Activated CD4-positive, alpha-beta T cell treated with anti-CD3 and anti-CD28 coated beads, Interleukin-2, amount 10 ng/mL, durations not matched to agents 7 days and 5 days (primary cell): ENCODE data around the gene ASMTL. TPM values are rescaled to one million over a fixed set of nuclear protein-coding genes. Genes with fewer than 3 reads are reported as not detected.
A peak's percentile ranks its signal among the peaks of the same experiment; 100 is the strongest.
"Not testable (repeated sequence)": the region's sequence is repeated elsewhere in the genome, so short reads cannot be mapped to it uniquely, and the experiment has no call there.

Experiments
- CTCF ChIA-PET: fragments of 350-600 bp; sonication (Branson Sonifier 250); formaldehyde crosslinking; loops from one replicate; lab custom pipeline; 2021; ENCODE audit warnings: antibody characterized with exemption; lab: Charles Lee
- POLR2A ChIA-PET: fragments of 350-600 bp; sonication (Branson Sonifier 250); formaldehyde crosslinking; loops from one replicate; lab custom pipeline; 2021; ENCODE audit warnings: antibody characterized with exemption; lab: Charles Lee
- DNase-seq: peaks from one replicate; pipeline ENCODE4 v3.0.0-alpha.2; 2020
- H3K27ac Mint-ChIP-seq: one replicate; pipeline ENCODE4 v1.8.0; 2021; ENCODE audit warnings: mild to moderate bottlenecking, moderate library complexity, mixed read lengths
- H3K27me3 Mint-ChIP-seq: one replicate; pipeline ENCODE4 v1.8.0; 2021; ENCODE audit warnings: mixed read lengths
- H3K36me3 Mint-ChIP-seq: one replicate; pipeline ENCODE4 v1.8.0; 2021; ENCODE audit warnings: low read depth, mixed read lengths
- H3K4me1 Mint-ChIP-seq: one replicate; pipeline ENCODE4 v1.8.0; 2021; ENCODE audit warnings: mixed read lengths
- H3K4me3 Mint-ChIP-seq: one replicate; pipeline ENCODE4 v1.8.0; 2021; ENCODE audit warnings: mild to moderate bottlenecking, moderate library complexity, mixed read lengths
- H3K9me3 Mint-ChIP-seq: one replicate; pipeline ENCODE4 v1.8.0; 2021; ENCODE audit warnings: mixed read lengths
- total RNA-seq, 2 experiments: library from RNA; stranded (reverse); gene quantifications; one replicate each; pipeline ENCODE4 v1.2.3, GENCODE V29; 2021

The ASMTL gene
- total RNA-seq, 2 experiments from 2014 or later = 30.7 to 33.9 TPM

- ChIA-PET POLR2A (no interaction called here), CTCF (no interaction called here)
- Mint-ChIP-seq H3K36me3 (peaks cover 75% of the 10 kb centered on the region), H3K4me1 (peaks cover 54% of the 10 kb centered on the region), H3K27ac (peak overlapping the region; percentile 57), H3K9me3 (peaks cover 10% of the 10 kb centered on the region), H3K27me3 (no peaks in the 10 kb centered on the region), H3K4me3 (no peak overlapping the region)
- DNase-seq = peak; percentile 5
Observed at GRCh38 chrX:1488141-1488540, 35.4 kb upstream of the ASMTL start.

DNA sequence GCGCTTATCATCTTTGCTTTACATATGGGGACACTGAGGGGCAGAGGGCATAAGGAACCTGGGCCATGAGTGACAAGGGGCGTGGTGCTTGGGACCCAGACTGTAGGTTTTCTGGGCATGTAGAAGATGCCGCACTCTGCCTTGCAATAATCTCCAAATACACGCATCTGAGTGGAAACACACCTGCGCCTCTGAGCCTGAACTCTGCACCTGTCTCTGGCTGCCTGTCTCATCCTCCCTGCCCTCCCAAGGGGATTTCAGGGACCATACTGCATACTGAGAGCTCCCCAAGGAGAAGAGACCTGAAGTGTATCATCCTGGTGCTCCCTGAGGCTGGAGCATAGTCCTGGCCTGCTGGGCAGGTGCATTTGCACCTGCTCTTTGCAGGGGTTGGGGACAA, 34.7 kb upstream of the ASMTL start:
- peaks cover 52% of the 10 kb centered on the region for H3K4me1 Mint-ChIP-seq
- ChIA-PET POLR2A (no interaction called here), CTCF (no interaction called here)
- no peaks in the 10 kb centered on the region for H3K27me3 Mint-ChIP-seq
- H3K9me3 Mint-ChIP-seq = peaks cover 10% of the 10 kb centered on the region
- H3K36me3 Mint-ChIP-seq = peaks cover 76% of the 10 kb centered on the region
- H3K4me3 Mint-ChIP-seq = no peak overlapping the region
- no peak overlapping the region for H3K27ac Mint-ChIP-seq
- DNase-seq = peak; percentile 3

DNA sequence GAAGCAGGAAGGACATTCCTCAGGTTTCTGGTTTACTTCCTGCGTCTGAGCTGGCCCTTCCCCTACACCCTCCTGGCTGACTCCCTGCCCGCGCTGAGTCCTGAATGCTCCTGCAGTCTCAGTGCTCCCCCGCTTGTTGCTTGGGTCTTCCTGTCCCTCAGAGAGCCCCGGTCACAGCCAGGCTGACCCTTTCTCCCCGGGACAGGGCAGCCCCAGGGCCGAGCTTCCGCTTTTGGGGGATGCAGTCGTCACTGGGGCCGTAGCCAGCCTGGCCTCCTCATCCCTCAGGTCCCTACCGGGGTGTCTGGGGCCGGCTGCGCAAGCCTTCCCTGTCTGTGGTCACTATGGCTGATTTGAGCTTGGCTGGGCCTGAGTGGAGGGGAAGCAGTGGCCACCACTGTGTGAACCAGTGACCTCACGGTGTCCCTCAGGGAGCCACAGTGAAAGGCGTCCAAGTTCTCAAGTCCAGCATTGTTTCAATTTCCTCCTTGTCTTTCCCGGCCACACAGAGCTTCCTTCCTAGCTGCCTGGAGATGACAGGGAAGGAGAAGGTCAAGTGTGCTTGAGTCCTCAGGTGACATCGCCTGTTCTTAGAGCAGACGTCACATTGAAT, 34.1 kb upstream of the ASMTL start:
- peaks cover 77% of the 10 kb centered on the region for H3K36me3 Mint-ChIP-seq
- peak overlapping the region; percentile 46 for H3K27ac Mint-ChIP-seq
- CTCF ChIA-PET = no interaction called here
- peaks cover 10% of the 10 kb centered on the region for H3K9me3 Mint-ChIP-seq
- POLR2A ChIA-PET = no interaction called here
- no peak overlapping the region for H3K4me3 Mint-ChIP-seq
- H3K27me3 Mint-ChIP-seq = no peaks in the 10 kb centered on the region
- DNase-seq = no peak
- peaks cover 52% of the 10 kb centered on the region for H3K4me1 Mint-ChIP-seq

GRCh38 chrX:1486177-1486576, 33.5 kb upstream of the ASMTL start:
- DNase-seq = no peak
- Mint-ChIP-seq H3K27ac (peak overlapping the region; percentile 46), H3K27me3 (no peaks in the 10 kb centered on the region), H3K36me3 (peaks cover 76% of the 10 kb centered on the region), H3K4me1 (peaks cover 54% of the 10 kb centered on the region), H3K4me3 (no peak overlapping the region), H3K9me3 (peaks cover 4% of the 10 kb centered on the region)
- ChIA-PET POLR2A (no interaction called here), CTCF (no interaction called here)

- Mint-ChIP-seq H3K27ac (no peak overlapping the region), H3K27me3 (no peaks in the 10 kb centered on the region), H3K4me1 (peaks cover 64% of the 10 kb centered on the region), H3K9me3 (peaks cover 4% of the 10 kb centered on the region), H3K4me3 (no peak overlapping the region), H3K36me3 (peaks cover 80% of the 10 kb centered on the region)
- POLR2A ChIA-PET = no interaction called here
- CTCF ChIA-PET = no interaction called here
- DNase-seq = peak; percentile 5
Observed at GRCh38 chrX:1485033-1485432, 32.3 kb upstream of the ASMTL start.

DNA sequence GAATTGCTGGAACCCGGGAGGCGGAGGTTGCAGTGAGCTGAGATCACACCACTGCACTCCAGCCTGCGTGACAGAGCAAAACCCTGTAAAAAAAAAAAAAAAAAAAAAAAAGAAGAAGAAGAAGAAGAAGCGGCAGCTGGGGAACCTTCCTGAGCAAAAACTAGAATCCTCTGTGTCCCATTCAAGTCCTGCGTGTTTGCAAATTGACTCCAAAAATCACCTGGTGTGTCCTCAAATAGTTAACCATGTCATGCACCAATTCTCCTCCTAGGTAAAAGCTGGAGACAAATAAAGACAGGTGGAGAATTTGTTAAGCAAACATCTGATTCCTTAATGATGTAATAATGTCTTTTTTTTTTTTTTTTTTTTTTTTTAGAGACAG, 31.9 kb upstream of the ASMTL start:
- Mint-ChIP-seq H3K27me3 (no peaks in the 10 kb centered on the region), H3K4me1 (peaks cover 68% of the 10 kb centered on the region), H3K9me3 (peaks cover 8% of the 10 kb centered on the region), H3K4me3 (no peak overlapping the region), H3K27ac (peak overlapping the region; percentile 89), H3K36me3 (peaks cover 84% of the 10 kb centered on the region)
- ChIA-PET CTCF (no interaction called here), POLR2A (no interaction called here)
- peak; percentile 5 for DNase-seq

- CTCF ChIA-PET = no interaction called here
- peak; percentile 9 for DNase-seq
Observed at GRCh38 chrX:1483843-1484637, 31.3 kb upstream of the ASMTL start.

DNA sequence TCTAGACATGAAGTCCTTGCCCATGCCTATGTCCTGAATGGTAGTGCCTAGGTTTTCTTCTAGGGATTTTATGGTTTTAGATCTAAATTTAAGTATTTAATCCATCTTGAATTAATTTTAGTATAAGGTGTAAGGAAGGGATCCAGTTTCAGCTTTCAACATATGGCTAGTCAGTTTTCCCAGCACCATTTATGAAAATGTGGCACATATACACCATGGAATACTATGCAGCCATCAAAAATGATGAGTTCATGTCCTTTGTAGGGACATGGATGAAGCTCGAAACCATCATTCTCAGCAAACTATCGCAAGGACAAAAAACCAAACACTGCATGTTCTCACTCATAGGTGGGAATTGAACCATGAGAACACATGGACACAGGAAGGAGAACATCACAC, 29.8 kb upstream of the ASMTL start:
- Mint-ChIP-seq H3K4me1 (peaks cover 79% of the 10 kb centered on the region), H3K27ac (peak overlapping the region; percentile 97), H3K9me3 (peaks cover 15% of the 10 kb centered on the region), H3K36me3 (peaks cover 84% of the 10 kb centered on the region), H3K4me3 (peak overlapping the region; percentile 75)
- H3K27me3 Mint-ChIP-seq, DNase-seq, CTCF ChIA-PET, POLR2A ChIA-PET: not testable (repeated sequence)

More at GRCh38 chrX:1483843-1484637, 31.3 kb upstream of the ASMTL start:
- POLR2A ChIA-PET = no interaction called here
- peaks cover 85% of the 10 kb centered on the region for H3K36me3 Mint-ChIP-seq
- H3K9me3 Mint-ChIP-seq = peaks cover 12% of the 10 kb centered on the region
- H3K4me1 Mint-ChIP-seq = peaks cover 70% of the 10 kb centered on the region
- no peaks in the 10 kb centered on the region for H3K27me3 Mint-ChIP-seq
- peak overlapping the region; percentile 89 for H3K27ac Mint-ChIP-seq
- no peak overlapping the region for H3K4me3 Mint-ChIP-seq

GRCh38 chrX:1481636-1482529, 29.2 kb upstream of the ASMTL start:
- CTCF ChIA-PET = no interaction called here
- Mint-ChIP-seq H3K36me3 (peaks cover 84% of the 10 kb centered on the region), H3K4me1 (peaks cover 78% of the 10 kb centered on the region)

GRCh38 chrX:1480082-1480785, 27.5 kb upstream of the ASMTL start:
- ChIA-PET POLR2A (no interaction called here), CTCF (no interaction called here)
- H3K27ac Mint-ChIP-seq = peak overlapping the region; percentile 97
- H3K4me1 Mint-ChIP-seq = peaks cover 85% of the 10 kb centered on the region
- no peaks in the 10 kb centered on the region for H3K27me3 Mint-ChIP-seq
- peaks cover 14% of the 10 kb centered on the region for H3K9me3 Mint-ChIP-seq
- H3K4me3 Mint-ChIP-seq = peak overlapping the region; percentile 30
- peaks cover 83% of the 10 kb centered on the region for H3K36me3 Mint-ChIP-seq
- DNase-seq = peak; percentile 4

More at GRCh38 chrX:1481636-1482529, 29.2 kb upstream of the ASMTL start:
- no peaks in the 10 kb centered on the region for H3K27me3 Mint-ChIP-seq
- peaks cover 18% of the 10 kb centered on the region for H3K9me3 Mint-ChIP-seq
- peak overlapping the region; percentile 97 for H3K27ac Mint-ChIP-seq
- peak; percentile 87 for DNase-seq
- POLR2A ChIA-PET = no interaction called here
- H3K4me3 Mint-ChIP-seq = peak overlapping the region; percentile 75

- Mint-ChIP-seq H3K4me1 (peaks cover 91% of the 10 kb centered on the region), H3K4me3 (no peak overlapping the region), H3K36me3 (peaks cover 84% of the 10 kb centered on the region), H3K9me3 (peaks cover 18% of the 10 kb centered on the region), H3K27ac (peak overlapping the region; percentile 31), H3K27me3 (no peaks in the 10 kb centered on the region)
- ChIA-PET POLR2A (no interaction called here), CTCF (no interaction called here)
- peak; percentile 4 for DNase-seq
Observed at GRCh38 chrX:1477801-1478458, 25.2 kb upstream of the ASMTL start.

DNA sequence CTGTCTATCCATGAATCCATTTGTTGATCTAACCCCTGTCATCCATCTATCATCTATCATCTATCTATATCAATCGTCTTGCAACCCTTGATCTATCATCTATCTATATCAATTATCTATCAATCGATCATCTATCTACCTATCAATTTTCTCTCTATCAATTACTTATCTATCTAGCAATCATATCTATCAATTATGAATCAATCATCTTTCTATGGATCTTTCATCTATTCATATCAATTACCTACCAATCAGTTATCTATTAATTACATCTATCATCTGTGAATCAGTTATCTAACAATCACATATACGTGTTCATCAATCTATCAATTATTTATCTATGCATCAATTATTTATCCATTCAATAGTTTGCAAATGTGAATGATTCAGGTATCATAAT, 24.5 kb upstream of the ASMTL start:
- Mint-ChIP-seq H3K4me3 (no peak overlapping the region), H3K36me3 (peaks cover 83% of the 10 kb centered on the region), H3K27ac (peak overlapping the region; percentile 31), H3K4me1 (peaks cover 91% of the 10 kb centered on the region), H3K9me3 (peaks cover 18% of the 10 kb centered on the region), H3K27me3 (no peaks in the 10 kb centered on the region)
- ChIA-PET CTCF (no interaction called here), POLR2A (no interaction called here)
- DNase-seq = no peak
